Ecto neural progenitor cell (in vitro differentiated cells): ENCODE data around the gene SLC6A3.

ENCODE experiments used
- DNase-seq: peaks from one replicate; pipeline ENCODE4 v3.0.0-alpha.2; 2018; ENCODE audit warnings: low spot score

SLC6A3 gene

GRCh38 chr5:1405539-1406530 lies 39.4 kb downstream of the SLC6A3 start:
- DNase-seq = no peak

- DNase-seq = no peak
Observed at GRCh38 chr5:1405121-1405520, 40.1 kb downstream of the SLC6A3 start.

GRCh38 chr5:1404062-1404461 lies 41.2 kb downstream of the SLC6A3 start:
- no peak for DNase-seq

- no peak for DNase-seq
Observed at GRCh38 chr5:1402611-1403255, 42.5 kb downstream of the SLC6A3 start.

- no peak for DNase-seq
Observed at GRCh38 chr5:1401536-1402138, 43.6 kb downstream of the SLC6A3 start.

GRCh38 chr5:1400936-1401335 lies 44.3 kb downstream of the SLC6A3 start:
- no peak for DNase-seq

- no peak for DNase-seq
Observed at GRCh38 chr5:1400211-1400855, 44.9 kb downstream of the SLC6A3 start.

- DNase-seq = no peak
Observed at GRCh38 chr5:1399737-1400136, 45.5 kb downstream of the SLC6A3 start.

GRCh38 chr5:1396293-1396816 lies 48.9 kb downstream of the SLC6A3 start:
- DNase-seq = no peak

- DNase-seq = no peak
Observed at GRCh38 chr5:1394881-1395860, 50.1 kb downstream of the SLC6A3 start.

GRCh38 chr5:1393571-1394501 lies 51.4 kb downstream of the SLC6A3 start:
- no peak for DNase-seq

GRCh38 chr5:1392801-1393565 lies 52.3 kb downstream of the SLC6A3 start:
- DNase-seq = no peak

- DNase-seq = no peak
Observed at GRCh38 chr5:1392261-1392660, 53.0 kb downstream of the SLC6A3 start.

- DNase-seq = no peak
Observed at GRCh38 chr5:1391691-1392090, 53.5 kb downstream of the SLC6A3 start.

GRCh38 chr5:1390861-1391600 lies 54.2 kb downstream of the SLC6A3 start:
- DNase-seq = no peak

- DNase-seq = no peak
Observed at GRCh38 chr5:1390333-1390732, 54.9 kb downstream of the SLC6A3 start.

GRCh38 chr5:1388383-1388967 lies 56.8 kb downstream of the SLC6A3 start:
- DNase-seq = no peak

GRCh38 chr5:1387876-1388275 lies 57.4 kb downstream of the SLC6A3 start:
- DNase-seq = no peak
